ENCODE measurements around the gene PSMD13. TPM values are rescaled to one million over a fixed set of nuclear protein-coding genes. Genes with fewer than 3 reads are reported as not detected.
A peak's percentile ranks its signal among the peaks of the same experiment; 100 is the strongest.

The PSMD13 gene
- total RNA-seq, 5 donors from 2014 or later (not counting 1 experiment from before 2014, with no cell fraction given) = 74.0 to 115 (median 108) TPM

DNA sequence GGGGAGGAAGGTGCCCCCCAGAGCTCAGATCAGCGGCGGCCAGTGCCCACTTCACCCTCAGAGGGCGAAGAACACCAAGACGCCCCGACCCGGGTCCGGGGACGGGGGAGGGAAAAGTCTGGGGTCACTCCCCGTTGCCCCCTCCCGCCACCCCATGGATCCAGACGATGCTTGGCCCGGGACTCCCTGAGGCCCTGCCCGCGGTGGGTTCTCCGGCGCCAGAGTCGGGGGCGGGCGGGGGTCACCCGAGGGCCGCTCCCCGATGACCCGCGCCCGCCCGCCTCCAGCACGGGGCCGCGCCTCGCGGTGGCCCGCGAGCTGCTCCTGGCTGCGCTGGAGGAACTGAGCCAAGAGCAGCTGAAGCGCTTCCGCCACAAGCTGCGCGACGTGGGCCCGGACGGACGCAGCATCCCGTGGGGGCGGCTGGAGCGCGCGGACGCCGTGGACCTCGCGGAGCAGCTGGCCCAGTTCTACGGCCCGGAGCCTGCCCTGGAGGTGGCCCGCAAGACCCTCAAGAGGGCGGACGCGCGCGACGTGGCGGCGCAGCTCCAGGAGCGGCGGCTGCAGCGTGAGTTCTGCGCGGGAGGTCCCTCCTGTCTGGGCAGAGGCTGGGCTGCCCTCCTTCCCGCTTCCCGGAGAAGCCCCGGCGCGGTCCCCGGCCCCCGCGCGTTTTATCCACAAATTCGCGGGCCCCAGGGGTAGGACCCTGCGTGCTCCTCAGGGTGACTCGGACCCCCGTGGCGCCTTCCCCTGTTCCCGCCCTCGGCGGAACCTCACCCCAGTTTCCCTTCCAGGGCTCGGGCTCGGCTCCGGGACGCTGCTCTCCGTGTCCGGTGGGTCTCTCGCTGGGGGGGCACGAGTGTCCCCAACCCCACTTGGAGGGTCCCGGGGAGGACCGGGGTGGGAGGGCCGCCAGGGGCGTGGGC is 42.5 kb downstream of the PSMD13 start:
- Mint-ChIP-seq H3K9me3 (peaks cover 0 to 9% (median 0%) of the 10 kb centered on the region in 3 donors), H3K27me3 (peaks cover 0 to 16% of the 10 kb centered on the region in 2 donors), H3K27ac (peak overlapping the region in 1 of 2 donors; percentile 79), H3K36me3 (no peaks in the 10 kb centered on the region), H3K4me3 (peak overlapping the region; percentile 76 to 91 (median 76)), H3K4me1 (peaks cover 43 to 59% (median 55%) of the 10 kb centered on the region in 3 donors)
- DNase-seq = peak in 2 of 35 experiments; percentile 27 to 53
- POLR2A ChIA-PET = interaction anchor here in 1 of 2 donors (0.6 kb wide), 1 partner anchor 33 kb away, joined by 9 read pairs; no protein-coding TSS in a partner anchor
- CTCF ChIA-PET = interaction anchor here (1.0 kb wide), 2 partner anchors 28 to 29 kb away, joined by 5 read pairs; no protein-coding TSS in a partner anchor
- Histone ChIP-seq H3K36me3 (ENCODE audit: control insufficient read depth in 2 of 2, extremely low read depth in 1 of 2, insufficient read depth in 1 of 2, low read length in 1 of 2) (no peaks in the 10 kb centered on the region), H3K9me3 (no peaks in the 10 kb centered on the region), H3K4me1 (ENCODE audit: control insufficient read depth in 1 of 2, extremely low read depth in 1 of 2, insufficient read depth in 2 of 2, low read length in 2 of 2) (peaks cover 17 to 61% of the 10 kb centered on the region in 2 experiments), H3K4me3 (ENCODE audit: control insufficient read depth in 1 of 2, extremely low read depth in 1 of 2, low read length in 1 of 2) (peak overlapping the region; percentile 45 to 63), H3K27ac (ENCODE audit: low read length) (no peak overlapping the region), H3K27me3 (replicated peaks in 1 of 2; ENCODE audit: control insufficient read depth in 2 of 2, extremely low read depth in 1 of 2, insufficient read depth in 2 of 2, low read length in 1 of 2) (peaks cover 0 to 57% of the 10 kb centered on the region in 2 experiments)
- 19% methylated on average over 83 of the region's 97 CpGs for WGBS (ENCODE audit: insufficient coverage)
- peak; percentile 23 to 42 (median 31) for ATAC-seq (replicated peaks in 1 of 4)

DNA sequence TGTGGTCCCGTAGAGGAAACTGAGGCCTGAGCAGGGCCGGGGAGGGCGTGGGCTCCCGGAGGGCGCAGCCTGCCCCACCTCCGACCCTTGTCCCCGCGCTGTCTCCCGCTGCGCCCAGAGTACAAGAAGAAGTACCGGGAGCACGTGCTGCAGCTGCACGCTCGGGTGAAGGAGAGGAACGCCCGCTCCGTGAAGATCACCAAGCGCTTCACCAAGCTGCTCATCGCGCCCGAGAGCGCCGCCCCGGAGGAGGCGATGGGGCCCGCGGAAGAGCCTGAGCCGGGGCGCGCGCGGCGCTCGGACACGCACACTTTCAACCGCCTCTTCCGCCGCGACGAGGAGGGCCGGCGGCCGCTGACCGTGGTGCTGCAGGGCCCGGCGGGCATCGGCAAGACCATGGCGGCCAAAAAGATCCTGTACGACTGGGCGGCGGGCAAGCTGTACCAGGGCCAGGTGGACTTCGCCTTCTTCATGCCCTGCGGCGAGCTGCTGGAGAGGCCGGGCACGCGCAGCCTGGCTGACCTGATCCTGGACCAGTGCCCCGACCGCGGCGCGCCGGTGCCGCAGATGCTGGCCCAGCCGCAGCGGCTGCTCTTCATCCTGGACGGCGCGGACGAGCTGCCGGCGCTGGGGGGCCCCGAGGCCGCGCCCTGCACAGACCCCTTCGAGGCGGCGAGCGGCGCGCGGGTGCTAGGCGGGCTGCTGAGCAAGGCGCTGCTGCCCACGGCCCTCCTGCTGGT is 43.4 kb downstream of the PSMD13 start:
- no peaks in the 10 kb centered on the region for H3K36me3 ChIP-seq (ENCODE audit: control insufficient read depth in 2 of 2, extremely low read depth in 1 of 2, insufficient read depth in 1 of 2, low read length in 1 of 2)
- H3K27ac ChIP-seq (ENCODE audit: low read length) = no peak overlapping the region
- WGBS (ENCODE audit: insufficient coverage) = 4% methylated on average over 85 of the region's 85 CpGs
- DNase-seq = peak in 25 of 35 experiments; percentile 29 to 70 (median 51)
- POLR2A ChIA-PET = no interaction called here
- Mint-ChIP-seq H3K4me3 (peak overlapping the region; percentile 71 to 91 (median 80)), H3K27me3 (peaks cover 0 to 16% of the 10 kb centered on the region in 2 donors), H3K9me3 (peaks cover 0 to 9% (median 0%) of the 10 kb centered on the region in 3 donors), H3K36me3 (no peaks in the 10 kb centered on the region), H3K27ac (peak overlapping the region; percentile 57 to 74), H3K4me1 (peaks cover 43 to 62% (median 54%) of the 10 kb centered on the region in 3 donors)
- no peaks in the 10 kb centered on the region for H3K9me3 ChIP-seq
- H3K4me1 ChIP-seq (ENCODE audit: control insufficient read depth in 1 of 2, extremely low read depth in 1 of 2, insufficient read depth in 2 of 2, low read length in 2 of 2) = peaks cover 17 to 61% of the 10 kb centered on the region in 2 experiments
- peaks cover 0 to 63% of the 10 kb centered on the region in 2 experiments for H3K27me3 ChIP-seq (replicated peaks in 1 of 2; ENCODE audit: control insufficient read depth in 2 of 2, extremely low read depth in 1 of 2, insufficient read depth in 2 of 2, low read length in 1 of 2)
- ATAC-seq (replicated peaks in 1 of 4) = peak; percentile 55 to 61 (median 58)
- peak overlapping the region; percentile 45 to 63 for H3K4me3 ChIP-seq (ENCODE audit: control insufficient read depth in 1 of 2, extremely low read depth in 1 of 2, low read length in 1 of 2)
- CTCF ChIA-PET = interaction anchor here (1.0 to 1.7 kb wide), 2 partner anchors 29 to 30 kb away, joined by 5 to 8 read pairs; no protein-coding TSS in a partner anchor

DNA sequence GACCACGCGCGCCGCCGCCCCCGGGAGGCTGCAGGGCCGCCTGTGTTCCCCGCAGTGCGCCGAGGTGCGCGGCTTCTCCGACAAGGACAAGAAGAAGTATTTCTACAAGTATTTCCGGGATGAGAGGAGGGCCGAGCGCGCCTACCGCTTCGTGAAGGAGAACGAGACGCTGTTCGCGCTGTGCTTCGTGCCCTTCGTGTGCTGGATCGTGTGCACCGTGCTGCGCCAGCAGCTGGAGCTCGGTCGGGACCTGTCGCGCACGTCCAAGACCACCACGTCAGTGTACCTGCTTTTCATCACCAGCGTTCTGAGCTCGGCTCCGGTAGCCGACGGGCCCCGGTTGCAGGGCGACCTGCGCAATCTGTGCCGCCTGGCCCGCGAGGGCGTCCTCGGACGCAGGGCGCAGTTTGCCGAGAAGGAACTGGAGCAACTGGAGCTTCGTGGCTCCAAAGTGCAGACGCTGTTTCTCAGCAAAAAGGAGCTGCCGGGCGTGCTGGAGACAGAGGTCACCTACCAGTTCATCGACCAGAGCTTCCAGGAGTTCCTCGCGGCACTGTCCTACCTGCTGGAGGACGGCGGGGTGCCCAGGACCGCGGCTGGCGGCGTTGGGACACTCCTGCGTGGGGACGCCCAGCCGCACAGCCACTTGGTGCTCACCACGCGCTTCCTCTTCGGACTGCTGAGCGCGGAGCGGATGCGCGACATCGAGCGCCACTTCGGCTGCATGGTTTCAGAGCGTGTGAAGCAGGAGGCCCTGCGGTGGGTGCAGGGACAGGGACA is 44.1 kb downstream of the PSMD13 start:
- 10% methylated on average over 79 of the region's 79 CpGs for WGBS (ENCODE audit: insufficient coverage)

DNA sequence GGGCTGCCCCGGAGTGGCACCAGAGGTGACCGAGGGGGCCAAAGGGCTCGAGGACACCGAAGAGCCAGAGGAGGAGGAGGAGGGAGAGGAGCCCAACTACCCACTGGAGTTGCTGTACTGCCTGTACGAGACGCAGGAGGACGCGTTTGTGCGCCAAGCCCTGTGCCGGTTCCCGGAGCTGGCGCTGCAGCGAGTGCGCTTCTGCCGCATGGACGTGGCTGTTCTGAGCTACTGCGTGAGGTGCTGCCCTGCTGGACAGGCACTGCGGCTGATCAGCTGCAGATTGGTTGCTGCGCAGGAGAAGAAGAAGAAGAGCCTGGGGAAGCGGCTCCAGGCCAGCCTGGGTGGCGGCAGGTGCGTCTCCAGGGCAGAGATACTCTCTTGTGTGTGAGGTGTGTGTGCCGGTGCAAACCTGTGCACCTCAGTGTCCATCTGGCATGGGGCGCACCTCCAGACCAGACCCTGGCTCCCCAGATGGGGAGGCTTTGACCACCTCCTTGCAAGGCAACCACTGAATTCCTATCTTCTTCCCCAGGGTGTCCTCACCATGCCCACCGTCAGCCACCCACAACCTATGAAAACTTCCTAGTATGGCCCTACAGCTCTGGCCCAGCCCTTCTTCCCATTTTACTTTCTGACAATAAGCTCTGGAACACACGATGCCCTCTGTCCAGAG is 44.8 kb downstream of the PSMD13 start:
- Histone ChIP-seq H3K4me3 (ENCODE audit: control insufficient read depth in 1 of 2, extremely low read depth in 1 of 2, low read length in 1 of 2) (peak overlapping the region; percentile 51 to 63), H3K36me3 (ENCODE audit: control insufficient read depth in 2 of 2, extremely low read depth in 1 of 2, insufficient read depth in 1 of 2, low read length in 1 of 2) (no peaks in the 10 kb centered on the region), H3K9me3 (no peaks in the 10 kb centered on the region), H3K27ac (ENCODE audit: low read length) (no peak overlapping the region), H3K27me3 (replicated peaks in 1 of 2; ENCODE audit: control insufficient read depth in 2 of 2, extremely low read depth in 1 of 2, insufficient read depth in 2 of 2, low read length in 1 of 2) (peaks cover 0 to 72% of the 10 kb centered on the region in 2 experiments), H3K4me1 (ENCODE audit: control insufficient read depth in 1 of 2, extremely low read depth in 1 of 2, insufficient read depth in 2 of 2, low read length in 2 of 2) (peaks cover 22 to 74% of the 10 kb centered on the region in 2 experiments)
- 27% methylated on average over 25 of the region's 26 CpGs for WGBS (ENCODE audit: insufficient coverage)
- H3K4me1 Mint-ChIP-seq = peaks cover 45 to 71% (median 60%) of the 10 kb centered on the region in 3 donors
- H3K4me3 Mint-ChIP-seq = peak overlapping the region; percentile 84 to 91 (median 85)
- H3K36me3 Mint-ChIP-seq = no peaks in the 10 kb centered on the region
- peak; percentile 5 to 10 (median 9) for ATAC-seq (replicated peaks in 1 of 4)
- POLR2A ChIA-PET = no interaction called here
- peak in 1 of 35 experiments; percentile 13 for DNase-seq
- peaks cover 0 to 16% of the 10 kb centered on the region in 2 donors for H3K27me3 Mint-ChIP-seq
- peaks cover 0 to 2% (median 0%) of the 10 kb centered on the region in 3 donors for H3K9me3 Mint-ChIP-seq
- H3K27ac Mint-ChIP-seq = peak overlapping the region; percentile 81 to 90
- CTCF ChIA-PET = interaction anchor here (1.7 to 2.1 kb wide), 2 partner anchors 30 to 31 kb away, joined by 7 to 8 read pairs; no protein-coding TSS in a partner anchor

More for the DNA sequence above, 44.1 kb downstream of the PSMD13 start:
- ATAC-seq (replicated peaks in 1 of 4) = peak; percentile 36 to 53 (median 48)
- Histone ChIP-seq H3K27ac (ENCODE audit: low read length) (no peak overlapping the region), H3K36me3 (ENCODE audit: control insufficient read depth in 2 of 2, extremely low read depth in 1 of 2, insufficient read depth in 1 of 2, low read length in 1 of 2) (no peaks in the 10 kb centered on the region), H3K4me3 (ENCODE audit: control insufficient read depth in 1 of 2, extremely low read depth in 1 of 2, low read length in 1 of 2) (peak overlapping the region; percentile 51 to 63), H3K4me1 (ENCODE audit: control insufficient read depth in 1 of 2, extremely low read depth in 1 of 2, insufficient read depth in 2 of 2, low read length in 2 of 2) (peaks cover 17 to 67% of the 10 kb centered on the region in 2 experiments), H3K9me3 (no peaks in the 10 kb centered on the region), H3K27me3 (replicated peaks in 1 of 2; ENCODE audit: control insufficient read depth in 2 of 2, extremely low read depth in 1 of 2, insufficient read depth in 2 of 2, low read length in 1 of 2) (peaks cover 0 to 70% of the 10 kb centered on the region in 2 experiments)
- CTCF ChIA-PET = interaction anchor here (1.7 to 2.1 kb wide), 2 partner anchors 30 kb away, joined by 7 to 8 read pairs; no protein-coding TSS in a partner anchor
- Mint-ChIP-seq H3K36me3 (no peaks in the 10 kb centered on the region), H3K9me3 (peaks cover 0 to 9% (median 0%) of the 10 kb centered on the region in 3 donors), H3K27me3 (peaks cover 0 to 16% of the 10 kb centered on the region in 2 donors), H3K4me3 (peak overlapping the region; percentile 84 to 91 (median 85)), H3K4me1 (peaks cover 43 to 67% (median 57%) of the 10 kb centered on the region in 3 donors), H3K27ac (peak overlapping the region; percentile 81 to 90)
- peak in 9 of 35 experiments; percentile 15 to 63 (median 51) for DNase-seq
- POLR2A ChIA-PET = no interaction called here

DNA sequence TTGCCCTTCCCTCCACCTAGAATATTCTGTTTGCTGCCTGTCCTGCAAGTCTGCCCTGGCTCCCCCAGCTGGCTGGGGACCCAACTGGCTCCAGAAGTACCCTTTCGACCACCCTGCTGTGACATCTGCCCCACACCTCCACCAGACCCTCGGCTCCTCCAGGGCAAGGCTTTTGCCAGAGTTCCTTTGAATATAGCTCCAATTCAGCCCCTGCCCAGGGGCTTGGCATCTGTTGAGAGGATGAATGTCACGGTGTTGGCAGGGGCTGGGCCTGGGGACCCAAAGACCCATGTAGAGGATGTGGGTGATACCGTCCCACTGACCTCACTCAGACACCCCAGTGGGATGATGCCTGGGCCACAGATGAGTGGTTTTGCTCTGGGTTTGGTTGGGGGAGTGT is 45.4 kb downstream of the PSMD13 start:
- peak in 1 of 35 experiments; percentile 11 for DNase-seq
- Mint-ChIP-seq H3K9me3 (no peaks in the 10 kb centered on the region), H3K27ac (peak overlapping the region; percentile 66 to 74), H3K27me3 (peaks cover 0 to 16% of the 10 kb centered on the region in 2 donors), H3K4me3 (peak overlapping the region; percentile 84 to 91 (median 85)), H3K4me1 (peaks cover 51 to 71% (median 62%) of the 10 kb centered on the region in 3 donors), H3K36me3 (no peaks in the 10 kb centered on the region)
- H3K4me1 ChIP-seq (ENCODE audit: control insufficient read depth in 1 of 2, extremely low read depth in 1 of 2, insufficient read depth in 2 of 2, low read length in 2 of 2) = peaks cover 22 to 80% of the 10 kb centered on the region in 2 experiments
- no peaks in the 10 kb centered on the region for H3K36me3 ChIP-seq (ENCODE audit: control insufficient read depth in 2 of 2, extremely low read depth in 1 of 2, insufficient read depth in 1 of 2, low read length in 1 of 2)
- no peak for ATAC-seq (replicated peaks in 1 of 4)
- ChIA-PET CTCF (interaction anchor here in 1 of 2 donors (2.1 kb wide), 1 partner anchor 31 kb away, joined by 7 read pairs; no protein-coding TSS in a partner anchor), POLR2A (no interaction called here)
- no peak overlapping the region for H3K27ac ChIP-seq (ENCODE audit: low read length)
- H3K4me3 ChIP-seq (ENCODE audit: control insufficient read depth in 1 of 2, extremely low read depth in 1 of 2, low read length in 1 of 2) = peak overlapping the region in 1 of 2 donors; percentile 63
- WGBS (ENCODE audit: insufficient coverage) = no CpG with 5 or more reads among the region's 4 CpGs
- no peaks in the 10 kb centered on the region for H3K9me3 ChIP-seq
- peaks cover 0 to 76% of the 10 kb centered on the region in 2 experiments for H3K27me3 ChIP-seq (replicated peaks in 1 of 2; ENCODE audit: control insufficient read depth in 2 of 2, extremely low read depth in 1 of 2, insufficient read depth in 2 of 2, low read length in 1 of 2)
